ENCODE measurements around the gene IBTK.
A peak's percentile ranks its signal among the peaks of the same experiment; 100 is the strongest.

Gene IBTK

GRCh38 chr6:82196161-82196560 lies 51.4 kb downstream of the IBTK start:
- ChIA-PET CTCF (interaction anchor here (1.9 kb wide), 1 partner anchor 8 kb away, joined by 5 read pairs; no protein-coding TSS in a partner anchor), POLR2A (no interaction called here)
- TF ChIP-seq CTCF (IDR thresholded peaks at IDR 0.05; ENCODE audit: insufficient read depth, low read length, missing control alignments): no peak

GRCh38 chr6:82195619-82196018 lies 51.9 kb downstream of the IBTK start:
- no peak for TF ChIP-seq CTCF (IDR thresholded peaks at IDR 0.05; ENCODE audit: insufficient read depth, low read length, missing control alignments)
- CTCF ChIA-PET: interaction anchor here (0.6 kb wide), 1 partner anchor 1024 kb away, joined by 4 read pairs; no protein-coding TSS in a partner anchor
- no peak overlapping the region for H3K4me3 ChIP-seq (ENCODE audit: low read depth, low read length)
- DNase-seq (ENCODE audit: low read depth, low spot score): no peak
- POLR2A ChIA-PET: no interaction called here

More at GRCh38 chr6:82196161-82196560, 51.4 kb downstream of the IBTK start:
- no peak for DNase-seq (ENCODE audit: low read depth, low spot score)
- no peak overlapping the region for H3K4me3 ChIP-seq (ENCODE audit: low read depth, low read length)

- no peak for TF ChIP-seq CTCF (IDR thresholded peaks at IDR 0.05; ENCODE audit: insufficient read depth, low read length, missing control alignments)
- CTCF ChIA-PET: no interaction called here
- DNase-seq (ENCODE audit: low read depth, low spot score): no peak
- POLR2A ChIA-PET: no interaction called here
- H3K4me3 ChIP-seq (ENCODE audit: low read depth, low read length): no peak overlapping the region
Observed at GRCh38 chr6:82185948-82186535, 61.5 kb downstream of the IBTK start.

- TF ChIP-seq CTCF (IDR thresholded peaks at IDR 0.05; ENCODE audit: insufficient read depth, low read length, missing control alignments): no peak
- CTCF ChIA-PET: interaction anchor here (1.3 kb wide), 1 partner anchor 178 kb away, joined by 3 read pairs; no protein-coding TSS in a partner anchor
- DNase-seq (ENCODE audit: low read depth, low spot score): no peak
- H3K4me3 ChIP-seq (ENCODE audit: low read depth, low read length): no peak overlapping the region
- POLR2A ChIA-PET: no interaction called here
Observed at GRCh38 chr6:82183642-82184282, 63.8 kb downstream of the IBTK start.

- POLR2A ChIA-PET: interaction anchor here (0.6 kb wide), 1 partner anchor 260 kb away, joined by 3 read pairs; no protein-coding TSS in a partner anchor
- no peak for TF ChIP-seq CTCF (IDR thresholded peaks at IDR 0.05; ENCODE audit: insufficient read depth, low read length, missing control alignments)
- DNase-seq (ENCODE audit: low read depth, low spot score): peak; percentile 23
Observed at GRCh38 chr6:82182756-82183155, 64.8 kb downstream of the IBTK start.

GRCh38 chr6:82179415-82179814 lies 68.1 kb downstream of the IBTK start:
- no peak overlapping the region for H3K4me3 ChIP-seq (ENCODE audit: low read depth, low read length)
- TF ChIP-seq CTCF (IDR thresholded peaks at IDR 0.05; ENCODE audit: insufficient read depth, low read length, missing control alignments): no peak
- no peak for DNase-seq (ENCODE audit: low read depth, low spot score)
- CTCF ChIA-PET: interaction anchor here (1.8 to 3.6 kb wide), 3 partner anchors 13 to 427 kb away, joined by 6 to 20 read pairs (median 7); partner anchors contain the start of gene TENT5A
- POLR2A ChIA-PET: no interaction called here

More at GRCh38 chr6:82182756-82183155, 64.8 kb downstream of the IBTK start:
- H3K4me3 ChIP-seq (ENCODE audit: low read depth, low read length): no peak overlapping the region
- CTCF ChIA-PET: interaction anchor here (1.2 to 1.3 kb wide), 2 partner anchors 94 to 177 kb away, joined by 3 read pairs; no protein-coding TSS in a partner anchor

Measured in AG04449 (cell line).